Measurements from ENCODE around the gene ANKLE2.
"Not testable (repeated sequence)": the region's sequence is repeated elsewhere in the genome, so short reads cannot be mapped to it uniquely, and the experiment has no call there.

The ANKLE2 gene

DNA sequence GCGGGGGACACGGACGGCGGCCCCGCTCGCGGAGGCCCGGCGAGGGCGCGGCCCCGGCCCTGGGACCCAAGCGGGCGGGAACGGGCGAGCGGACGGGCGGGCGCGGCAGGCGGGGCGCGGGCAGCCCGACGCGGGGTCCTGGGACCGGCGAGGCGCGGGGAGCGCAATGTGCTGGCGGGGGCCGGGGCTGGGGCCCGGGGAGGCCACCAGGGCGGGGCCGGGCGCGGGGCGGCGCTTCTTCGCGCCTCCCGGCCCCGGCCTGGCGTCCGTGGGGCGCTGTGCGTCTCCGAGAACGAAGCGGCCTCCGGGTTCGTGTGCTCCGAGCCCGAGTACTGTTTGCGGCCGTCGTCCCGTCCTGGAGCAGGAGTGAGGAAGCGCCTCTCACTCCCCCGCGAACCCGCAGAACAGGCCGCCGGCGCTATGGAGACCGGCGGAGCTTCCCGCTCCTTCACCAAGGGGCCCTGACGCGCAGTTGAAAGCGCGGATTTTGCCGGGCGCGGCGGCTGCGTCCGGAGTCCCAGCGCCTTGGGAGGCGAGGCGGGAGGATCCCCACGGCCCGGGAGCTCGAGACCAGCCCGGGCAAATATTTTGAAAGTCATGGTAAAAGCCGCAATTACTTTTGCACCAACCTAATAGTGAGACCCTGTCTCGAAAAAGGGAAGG is 420 bp upstream of the ANKLE2 start:
- peak overlapping the region; percentile 88 for H3K14ac ChIP-seq (ENCODE audit: low read length)

DNA sequence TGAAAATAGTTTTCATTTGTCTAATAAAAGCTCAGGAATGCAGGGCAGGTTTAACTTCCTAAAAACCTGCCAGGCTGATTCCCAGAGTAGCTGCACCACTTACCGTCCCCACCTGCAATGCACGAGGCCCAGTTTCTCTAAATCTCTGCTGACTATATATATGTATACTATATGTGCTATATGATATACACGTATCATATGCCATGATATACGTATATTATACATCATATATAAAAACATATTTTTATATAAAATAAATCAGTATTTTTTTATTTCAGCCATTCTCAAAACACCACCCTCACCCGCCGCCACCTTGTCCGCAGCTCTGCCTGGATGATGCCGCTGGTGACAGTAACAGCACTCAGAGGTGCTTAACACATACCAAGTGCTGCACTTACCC is 2.3 kb downstream of the ANKLE2 start:
- no peaks in the 10 kb centered on the region for H3K9me3 ChIP-seq (ENCODE audit: insufficient read depth, low read depth, low read length)
- no CpG with 5 or more reads among the region's 8 CpGs for WGBS (ENCODE audit: extremely low coverage, insufficient coverage, insufficient read length)
- peak overlapping the region; percentile 83 for H3K4ac ChIP-seq (ENCODE audit: low read depth, low read length)
- peak overlapping the region; percentile 4 for H3K27ac ChIP-seq (ENCODE audit: low read depth, low read length)
- no peak overlapping the region for H3K9ac ChIP-seq (ENCODE audit: low read length)
- no peak overlapping the region for H2AK5ac ChIP-seq (ENCODE audit: low read length)
- no peak overlapping the region for H2BK5ac ChIP-seq (ENCODE audit: low read depth, low read length, poor library complexity)
- no peak overlapping the region for H2BK12ac ChIP-seq (ENCODE audit: low read length)
- no peak for DNase-seq
- H4K8ac ChIP-seq (ENCODE audit: low read depth, low read length) = no peak overlapping the region
- H4K12ac ChIP-seq (ENCODE audit: low read depth, low read length) = no peak overlapping the region
- peaks cover 7% of the 10 kb centered on the region in 2 experiments for H3K4me1 ChIP-seq (ENCODE audit: control insufficient read depth in 1 of 2, insufficient read depth in 2 of 2, low read length in 2 of 2)
- H3K79me2 ChIP-seq (ENCODE audit: control insufficient read depth, insufficient read depth, low read length, poor library complexity) = peaks cover 40% of the 10 kb centered on the region
- no peaks in the 10 kb centered on the region for H3K27me3 ChIP-seq (ENCODE audit: insufficient read depth, low read length)
- H4K91ac ChIP-seq (ENCODE audit: low read depth, low read length) = peak overlapping the region; percentile 19
- no peak overlapping the region for H2AFZ ChIP-seq (ENCODE audit: insufficient read depth, low read length, poor library complexity)
- peaks cover 17 to 22% of the 10 kb centered on the region in 2 experiments for H3K36me3 ChIP-seq (ENCODE audit: control insufficient read depth in 1 of 2, insufficient read depth in 2 of 2, low read length in 2 of 2)
- peaks cover 19% of the 10 kb centered on the region for H3K79me1 ChIP-seq (ENCODE audit: low read length)
- H3K4me3 ChIP-seq (ENCODE audit: low read depth, low read length) = no peak overlapping the region
- no peak overlapping the region for H3K4me2 ChIP-seq (ENCODE audit: low read length)
- H3K23ac ChIP-seq (ENCODE audit: low read length) = no peak overlapping the region
- no peak overlapping the region for H3K18ac ChIP-seq (ENCODE audit: low read length)
- no peak overlapping the region for H2BK120ac ChIP-seq (ENCODE audit: insufficient read depth, low read length, poor library complexity)
- H3K14ac ChIP-seq (ENCODE audit: low read length) = peak overlapping the region; percentile 28

More for the DNA sequence above, 420 bp upstream of the ANKLE2 start:
- Histone ChIP-seq H3K79me1 (ENCODE audit: low read length) (peaks cover 19% of the 10 kb centered on the region), H3K23ac (ENCODE audit: low read length) (no peak overlapping the region), H3K9me3 (ENCODE audit: insufficient read depth, low read depth, low read length) (no peaks in the 10 kb centered on the region), H3K36me3 (ENCODE audit: control insufficient read depth in 1 of 2, insufficient read depth in 2 of 2, low read length in 2 of 2) (peaks cover 9 to 10% of the 10 kb centered on the region in 2 experiments), H3K9ac (ENCODE audit: low read length) (peak overlapping the region; percentile 98), H4K12ac (ENCODE audit: low read depth, low read length) (peak overlapping the region; percentile 91), H4K91ac (ENCODE audit: low read depth, low read length) (peak overlapping the region; percentile 96), H3K4ac (ENCODE audit: low read depth, low read length) (peak overlapping the region; percentile 74), H3K4me1 (ENCODE audit: control insufficient read depth in 1 of 2, insufficient read depth in 2 of 2, low read length in 2 of 2) (peaks cover 7% of the 10 kb centered on the region in 2 experiments), H3K18ac (ENCODE audit: low read length) (peak overlapping the region; percentile 84), H2AK5ac (ENCODE audit: low read length) (peak overlapping the region; percentile 68), H3K27ac (ENCODE audit: low read depth, low read length) (peak overlapping the region; percentile 99), H3K4me3 (ENCODE audit: low read depth, low read length) (peak overlapping the region; percentile 82), H2BK5ac (ENCODE audit: low read depth, low read length, poor library complexity) (peak overlapping the region; percentile 94), H3K4me2 (ENCODE audit: low read length) (peak overlapping the region; percentile 78), H2AFZ (ENCODE audit: insufficient read depth, low read length, poor library complexity) (peak overlapping the region; percentile 80), H2BK120ac (ENCODE audit: insufficient read depth, low read length, poor library complexity) (peak overlapping the region; percentile 96), H2BK12ac (ENCODE audit: low read length) (no peak overlapping the region), H3K27me3 (ENCODE audit: insufficient read depth, low read length) (no peaks in the 10 kb centered on the region), H4K8ac (ENCODE audit: low read depth, low read length) (peak overlapping the region; percentile 99), H3K79me2 (ENCODE audit: control insufficient read depth, insufficient read depth, low read length, poor library complexity) (peaks cover 35% of the 10 kb centered on the region)
- WGBS (ENCODE audit: extremely low coverage, insufficient coverage, insufficient read length) = no CpG with 5 or more reads among the region's 89 CpGs
- peak; percentile 69 to 76 for DNase-seq

DNA sequence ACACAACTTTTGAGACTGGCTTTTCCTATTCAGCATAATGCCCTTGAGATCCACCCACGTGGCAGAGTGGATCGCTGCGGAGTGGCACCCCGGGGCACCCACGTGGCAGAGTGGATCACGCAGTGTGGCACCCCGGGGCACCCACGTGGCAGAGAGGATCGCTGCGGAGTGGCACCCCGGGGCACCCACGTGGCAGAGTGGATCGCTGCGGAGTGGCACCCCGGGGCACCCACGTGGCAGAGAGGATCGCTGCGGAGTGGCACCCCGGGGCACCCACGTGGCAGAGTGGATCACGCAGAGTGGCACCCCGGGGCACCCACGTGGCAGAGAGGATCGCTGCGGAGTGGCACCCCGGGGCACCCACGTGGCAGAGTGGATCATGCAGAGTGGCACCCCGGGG is 2.8 kb downstream of the ANKLE2 start:
- not testable (repeated sequence) for H4K8ac ChIP-seq (ENCODE audit: low read depth, low read length); H3K27me3 ChIP-seq (ENCODE audit: insufficient read depth, low read length)

DNA sequence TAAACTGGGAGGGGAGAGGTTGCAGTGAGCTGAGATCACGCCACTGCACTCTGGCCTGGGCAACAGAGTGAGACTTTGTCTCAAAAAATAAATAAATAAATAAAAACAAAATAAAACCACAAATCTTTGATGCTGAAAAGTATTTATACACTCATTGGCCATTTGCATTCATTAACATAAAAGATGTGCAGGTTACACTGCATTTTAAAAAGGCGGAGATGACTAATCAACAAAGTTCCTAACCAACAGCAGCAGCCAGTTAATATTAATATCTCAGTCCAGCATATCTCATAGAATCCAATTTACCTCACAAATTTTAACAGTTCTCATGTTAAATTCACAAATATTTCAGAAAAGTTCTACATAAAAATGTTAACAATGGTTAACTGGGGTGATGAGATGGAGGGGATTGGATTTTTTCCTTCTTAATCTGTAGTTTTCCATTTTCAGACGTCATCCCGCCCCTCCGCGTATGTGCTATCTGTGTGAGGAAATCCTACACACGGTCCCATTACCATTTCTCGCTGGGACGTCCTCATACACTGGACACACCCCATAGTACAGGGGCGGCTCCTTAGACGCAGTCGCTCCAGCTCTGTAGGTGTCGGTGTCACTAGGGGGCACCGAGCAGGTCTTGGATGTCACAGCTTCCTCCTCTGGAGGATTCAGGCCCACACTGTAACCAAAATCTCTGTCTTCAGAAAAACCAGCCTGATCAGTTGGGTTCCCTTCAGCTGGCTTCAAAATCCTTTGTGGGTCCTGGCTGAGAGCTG is 7.3 kb downstream of the ANKLE2 start:
- no peak overlapping the region for H3K4me2 ChIP-seq (ENCODE audit: low read length)
- peak overlapping the region; percentile 77 for H3K18ac ChIP-seq (ENCODE audit: low read length)
- H4K8ac ChIP-seq (ENCODE audit: low read depth, low read length) = no peak overlapping the region
- H3K27me3 ChIP-seq (ENCODE audit: insufficient read depth, low read length) = no peaks in the 10 kb centered on the region
- peak overlapping the region; percentile 77 for H3K4ac ChIP-seq (ENCODE audit: low read depth, low read length)
- no peak overlapping the region for H3K27ac ChIP-seq (ENCODE audit: low read depth, low read length)
- H2AK5ac ChIP-seq (ENCODE audit: low read length) = no peak overlapping the region
- no peak overlapping the region for H2BK12ac ChIP-seq (ENCODE audit: low read length)
- no peak overlapping the region for H3K14ac ChIP-seq (ENCODE audit: low read length)
- H3K9ac ChIP-seq (ENCODE audit: low read length) = no peak overlapping the region
- H3K23ac ChIP-seq (ENCODE audit: low read length) = no peak overlapping the region
- DNase-seq = no peak
- no peak overlapping the region for H2BK120ac ChIP-seq (ENCODE audit: insufficient read depth, low read length, poor library complexity)
- H3K4me1 ChIP-seq (ENCODE audit: control insufficient read depth in 1 of 2, insufficient read depth in 2 of 2, low read length in 2 of 2) = no peaks in the 10 kb centered on the region
- no peak overlapping the region for H4K12ac ChIP-seq (ENCODE audit: low read depth, low read length)
- no peak overlapping the region for H2AFZ ChIP-seq (ENCODE audit: insufficient read depth, low read length, poor library complexity)
- no peak overlapping the region for H2BK5ac ChIP-seq (ENCODE audit: low read depth, low read length, poor library complexity)
- H3K4me3 ChIP-seq (ENCODE audit: low read depth, low read length) = no peak overlapping the region
- peaks cover 20% of the 10 kb centered on the region for H3K79me2 ChIP-seq (ENCODE audit: control insufficient read depth, insufficient read depth, low read length, poor library complexity)
- no peaks in the 10 kb centered on the region for H3K9me3 ChIP-seq (ENCODE audit: insufficient read depth, low read depth, low read length)
- WGBS (ENCODE audit: extremely low coverage, insufficient coverage, insufficient read length) = no CpG with 5 or more reads among the region's 14 CpGs
- no peaks in the 10 kb centered on the region for H3K79me1 ChIP-seq (ENCODE audit: low read length)
- peaks cover 55 to 60% of the 10 kb centered on the region in 2 experiments for H3K36me3 ChIP-seq (ENCODE audit: control insufficient read depth in 1 of 2, insufficient read depth in 2 of 2, low read length in 2 of 2)
- H4K91ac ChIP-seq (ENCODE audit: low read depth, low read length) = no peak overlapping the region

More for the DNA sequence above, 2.8 kb downstream of the ANKLE2 start:
- H2BK5ac ChIP-seq (ENCODE audit: low read depth, low read length, poor library complexity); H3K4me3 ChIP-seq (ENCODE audit: low read depth, low read length); H3K23ac ChIP-seq (ENCODE audit: low read length); H3K4me1 ChIP-seq (ENCODE audit: control insufficient read depth in 1 of 2, insufficient read depth in 2 of 2, low read length in 2 of 2); H2BK120ac ChIP-seq (ENCODE audit: insufficient read depth, low read length, poor library complexity); H3K9me3 ChIP-seq (ENCODE audit: insufficient read depth, low read depth, low read length); H2AK5ac ChIP-seq (ENCODE audit: low read length); DNase-seq; H3K9ac ChIP-seq (ENCODE audit: low read length); H3K4me2 ChIP-seq (ENCODE audit: low read length); H3K27ac ChIP-seq (ENCODE audit: low read depth, low read length); H3K18ac ChIP-seq (ENCODE audit: low read length); H2BK12ac ChIP-seq (ENCODE audit: low read length); H3K14ac ChIP-seq (ENCODE audit: low read length); H2AFZ ChIP-seq (ENCODE audit: insufficient read depth, low read length, poor library complexity); H4K91ac ChIP-seq (ENCODE audit: low read depth, low read length); H4K12ac ChIP-seq (ENCODE audit: low read depth, low read length): not testable (repeated sequence)
- WGBS (ENCODE audit: extremely low coverage, insufficient coverage, insufficient read length) = no CpG with 5 or more reads among the region's 28 CpGs
- Histone ChIP-seq H3K79me2 (ENCODE audit: control insufficient read depth, insufficient read depth, low read length, poor library complexity) (peaks cover 40% of the 10 kb centered on the region), H3K79me1 (ENCODE audit: low read length) (peaks cover 19% of the 10 kb centered on the region), H3K36me3 (ENCODE audit: control insufficient read depth in 1 of 2, insufficient read depth in 2 of 2, low read length in 2 of 2) (peaks cover 19 to 22% of the 10 kb centered on the region in 2 experiments), H3K4ac (ENCODE audit: low read depth, low read length) (peak overlapping the region; percentile 18)

All from trophoblast cell (in vitro differentiated cells and primary cell).